H1 (cell line): Measurements from ENCODE around the gene ARRDC1. TPM values are rescaled to one million over a fixed set of nuclear protein-coding genes. Genes with fewer than 3 reads are reported as not detected.

Source experiments
- SIX5 ChIP-seq: IDR thresholded peaks from 2 replicates; pipeline ENCODE4 v1.6.1; 2011; ENCODE audit warnings: mild to moderate bottlenecking, low read depth, low read length
- SUZ12 ChIP-seq: fragments of 200-600 bp; sonication (generic); IDR thresholded peaks from 2 replicates; pipeline ENCODE4 v1.6.1; 2012; ENCODE audit warnings: mild to moderate bottlenecking, inconsistent platforms, low read length, moderate library complexity, mixed read lengths
- TAF7 ChIP-seq: optimal IDR thresholded peaks from 2 replicates; pipeline ENCODE3; 2011; ENCODE audit warnings: low read depth, mild to moderate bottlenecking, inconsistent platforms, low read length, moderate library complexity, borderline replicate concordance
- TEAD4 ChIP-seq: IDR thresholded peaks from 2 replicates; pipeline ENCODE4 v1.6.1; 2012; ENCODE audit warnings: low read depth, low read length, inconsistent platforms, mixed read lengths
- polyA plus RNA-seq, 7 experiments: library from polyadenylated mRNA; depleted of rRNA in 3 of 7; stranded (reverse) in 5 of 7; unstranded in 2 of 7; fragments of >200 nt in 5 of 7; fragments of 200-250 nt in 2 of 7; gene quantifications; 1 replicate in 5 of 7; 2 replicates in 1 of 7; 4 replicates in 1 of 7; pipeline versions ENCODE4 v1.2.1 to v1.2.3, GENCODE V29; 2011 to 2013; ENCODE audit warnings: missing spikeins in 2 of 7, mixed read lengths in 2 of 7
- total RNA-seq: library from RNA; stranded (reverse); fragmentation: NEBNext Ultra II Directional; extraction: Animal tissue kit (Norgen Biotek cat#: 25700); gene quantifications from 2 replicates; pipeline ENCODE4 v1.2.1, GENCODE V29; 2021
- TF ChIP-seq, protein P1 (sequence below): IDR thresholded peaks from 2 replicates; pipeline ENCODE4 v1.6.1; 2012; ENCODE audit warnings: low read length, inconsistent platforms
- TF ChIP-seq, protein P2 (sequence below): fragments of 300-600 bp; sonication (generic); IDR thresholded peaks from 2 replicates; pipeline ENCODE4 v1.7.1; 2012; ENCODE audit warnings: low read length, moderate library complexity, mild to moderate bottlenecking, inconsistent platforms; ENCODE audit not compliant: insufficient replicate concordance

Gene ARRDC1
- total and polyA plus RNA-seq, 2 of the 8 experiments (the other 6 are each of a cell fraction or from before 2014, with no cell fraction given): 22.0 to 58.4 TPM

DNA sequence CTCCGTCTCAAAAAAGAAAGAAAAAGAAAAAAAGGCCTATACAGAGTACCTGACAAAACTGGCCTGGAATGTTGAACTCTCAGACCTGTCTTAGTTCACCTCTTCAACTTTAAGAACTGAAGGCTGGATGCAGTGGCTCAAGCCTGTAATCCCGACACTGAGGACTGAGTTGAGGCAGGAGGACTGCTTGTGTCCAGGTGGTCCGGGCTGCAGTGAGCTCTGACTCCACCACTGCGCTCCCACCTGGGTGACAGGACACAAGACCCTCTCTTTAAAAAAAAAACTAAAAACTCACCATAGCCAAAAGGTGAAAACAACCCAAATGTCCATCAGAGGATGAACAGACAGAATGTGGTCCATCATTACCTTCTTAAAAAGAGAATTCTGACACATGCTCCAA lies 47.4 kb upstream of the ARRDC1 start (continued):
- TF ChIP-seq, protein P1, sequence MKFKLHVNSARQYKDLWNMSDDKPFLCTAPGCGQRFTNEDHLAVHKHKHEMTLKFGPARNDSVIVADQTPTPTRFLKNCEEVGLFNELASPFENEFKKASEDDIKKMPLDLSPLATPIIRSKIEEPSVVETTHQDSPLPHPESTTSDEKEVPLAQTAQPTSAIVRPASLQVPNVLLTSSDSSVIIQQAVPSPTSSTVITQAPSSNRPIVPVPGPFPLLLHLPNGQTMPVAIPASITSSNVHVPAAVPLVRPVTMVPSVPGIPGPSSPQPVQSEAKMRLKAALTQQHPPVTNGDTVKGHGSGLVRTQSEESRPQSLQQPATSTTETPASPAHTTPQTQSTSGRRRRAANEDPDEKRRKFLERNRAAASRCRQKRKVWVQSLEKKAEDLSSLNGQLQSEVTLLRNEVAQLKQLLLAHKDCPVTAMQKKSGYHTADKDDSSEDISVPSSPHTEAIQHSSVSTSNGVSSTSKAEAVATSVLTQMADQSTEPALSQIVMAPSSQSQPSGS: no peak
- TF ChIP-seq TAF7 (no peak), TEAD4 (no peak), SUZ12 (no peak), SIX5 (no peak)
- TF ChIP-seq, protein P2, sequence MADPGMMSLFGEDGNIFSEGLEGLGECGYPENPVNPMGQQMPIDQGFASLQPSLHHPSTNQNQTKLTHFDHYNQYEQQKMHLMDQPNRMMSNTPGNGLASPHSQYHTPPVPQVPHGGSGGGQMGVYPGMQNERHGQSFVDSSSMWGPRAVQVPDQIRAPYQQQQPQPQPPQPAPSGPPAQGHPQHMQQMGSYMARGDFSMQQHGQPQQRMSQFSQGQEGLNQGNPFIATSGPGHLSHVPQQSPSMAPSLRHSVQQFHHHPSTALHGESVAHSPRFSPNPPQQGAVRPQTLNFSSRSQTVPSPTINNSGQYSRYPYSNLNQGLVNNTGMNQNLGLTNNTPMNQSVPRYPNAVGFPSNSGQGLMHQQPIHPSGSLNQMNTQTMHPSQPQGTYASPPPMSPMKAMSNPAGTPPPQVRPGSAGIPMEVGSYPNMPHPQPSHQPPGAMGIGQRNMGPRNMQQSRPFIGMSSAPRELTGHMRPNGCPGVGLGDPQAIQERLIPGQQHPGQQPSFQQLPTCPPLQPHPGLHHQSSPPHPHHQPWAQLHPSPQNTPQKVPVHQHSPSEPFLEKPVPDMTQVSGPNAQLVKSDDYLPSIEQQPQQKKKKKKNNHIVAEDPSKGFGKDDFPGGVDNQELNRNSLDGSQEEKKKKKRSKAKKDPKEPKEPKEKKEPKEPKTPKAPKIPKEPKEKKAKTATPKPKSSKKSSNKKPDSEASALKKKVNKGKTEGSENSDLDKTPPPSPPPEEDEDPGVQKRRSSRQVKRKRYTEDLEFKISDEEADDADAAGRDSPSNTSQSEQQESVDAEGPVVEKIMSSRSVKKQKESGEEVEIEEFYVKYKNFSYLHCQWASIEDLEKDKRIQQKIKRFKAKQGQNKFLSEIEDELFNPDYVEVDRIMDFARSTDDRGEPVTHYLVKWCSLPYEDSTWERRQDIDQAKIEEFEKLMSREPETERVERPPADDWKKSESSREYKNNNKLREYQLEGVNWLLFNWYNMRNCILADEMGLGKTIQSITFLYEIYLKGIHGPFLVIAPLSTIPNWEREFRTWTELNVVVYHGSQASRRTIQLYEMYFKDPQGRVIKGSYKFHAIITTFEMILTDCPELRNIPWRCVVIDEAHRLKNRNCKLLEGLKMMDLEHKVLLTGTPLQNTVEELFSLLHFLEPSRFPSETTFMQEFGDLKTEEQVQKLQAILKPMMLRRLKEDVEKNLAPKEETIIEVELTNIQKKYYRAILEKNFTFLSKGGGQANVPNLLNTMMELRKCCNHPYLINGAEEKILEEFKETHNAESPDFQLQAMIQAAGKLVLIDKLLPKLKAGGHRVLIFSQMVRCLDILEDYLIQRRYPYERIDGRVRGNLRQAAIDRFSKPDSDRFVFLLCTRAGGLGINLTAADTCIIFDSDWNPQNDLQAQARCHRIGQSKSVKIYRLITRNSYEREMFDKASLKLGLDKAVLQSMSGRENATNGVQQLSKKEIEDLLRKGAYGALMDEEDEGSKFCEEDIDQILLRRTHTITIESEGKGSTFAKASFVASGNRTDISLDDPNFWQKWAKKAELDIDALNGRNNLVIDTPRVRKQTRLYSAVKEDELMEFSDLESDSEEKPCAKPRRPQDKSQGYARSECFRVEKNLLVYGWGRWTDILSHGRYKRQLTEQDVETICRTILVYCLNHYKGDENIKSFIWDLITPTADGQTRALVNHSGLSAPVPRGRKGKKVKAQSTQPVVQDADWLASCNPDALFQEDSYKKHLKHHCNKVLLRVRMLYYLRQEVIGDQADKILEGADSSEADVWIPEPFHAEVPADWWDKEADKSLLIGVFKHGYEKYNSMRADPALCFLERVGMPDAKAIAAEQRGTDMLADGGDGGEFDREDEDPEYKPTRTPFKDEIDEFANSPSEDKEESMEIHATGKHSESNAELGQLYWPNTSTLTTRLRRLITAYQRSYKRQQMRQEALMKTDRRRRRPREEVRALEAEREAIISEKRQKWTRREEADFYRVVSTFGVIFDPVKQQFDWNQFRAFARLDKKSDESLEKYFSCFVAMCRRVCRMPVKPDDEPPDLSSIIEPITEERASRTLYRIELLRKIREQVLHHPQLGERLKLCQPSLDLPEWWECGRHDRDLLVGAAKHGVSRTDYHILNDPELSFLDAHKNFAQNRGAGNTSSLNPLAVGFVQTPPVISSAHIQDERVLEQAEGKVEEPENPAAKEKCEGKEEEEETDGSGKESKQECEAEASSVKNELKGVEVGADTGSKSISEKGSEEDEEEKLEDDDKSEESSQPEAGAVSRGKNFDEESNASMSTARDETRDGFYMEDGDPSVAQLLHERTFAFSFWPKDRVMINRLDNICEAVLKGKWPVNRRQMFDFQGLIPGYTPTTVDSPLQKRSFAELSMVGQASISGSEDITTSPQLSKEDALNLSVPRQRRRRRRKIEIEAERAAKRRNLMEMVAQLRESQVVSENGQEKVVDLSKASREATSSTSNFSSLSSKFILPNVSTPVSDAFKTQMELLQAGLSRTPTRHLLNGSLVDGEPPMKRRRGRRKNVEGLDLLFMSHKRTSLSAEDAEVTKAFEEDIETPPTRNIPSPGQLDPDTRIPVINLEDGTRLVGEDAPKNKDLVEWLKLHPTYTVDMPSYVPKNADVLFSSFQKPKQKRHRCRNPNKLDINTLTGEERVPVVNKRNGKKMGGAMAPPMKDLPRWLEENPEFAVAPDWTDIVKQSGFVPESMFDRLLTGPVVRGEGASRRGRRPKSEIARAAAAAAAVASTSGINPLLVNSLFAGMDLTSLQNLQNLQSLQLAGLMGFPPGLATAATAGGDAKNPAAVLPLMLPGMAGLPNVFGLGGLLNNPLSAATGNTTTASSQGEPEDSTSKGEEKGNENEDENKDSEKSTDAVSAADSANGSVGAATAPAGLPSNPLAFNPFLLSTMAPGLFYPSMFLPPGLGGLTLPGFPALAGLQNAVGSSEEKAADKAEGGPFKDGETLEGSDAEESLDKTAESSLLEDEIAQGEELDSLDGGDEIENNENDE: no peak
